Measurements from ENCODE around the gene PEX10.

PEX10 gene

DNA sequence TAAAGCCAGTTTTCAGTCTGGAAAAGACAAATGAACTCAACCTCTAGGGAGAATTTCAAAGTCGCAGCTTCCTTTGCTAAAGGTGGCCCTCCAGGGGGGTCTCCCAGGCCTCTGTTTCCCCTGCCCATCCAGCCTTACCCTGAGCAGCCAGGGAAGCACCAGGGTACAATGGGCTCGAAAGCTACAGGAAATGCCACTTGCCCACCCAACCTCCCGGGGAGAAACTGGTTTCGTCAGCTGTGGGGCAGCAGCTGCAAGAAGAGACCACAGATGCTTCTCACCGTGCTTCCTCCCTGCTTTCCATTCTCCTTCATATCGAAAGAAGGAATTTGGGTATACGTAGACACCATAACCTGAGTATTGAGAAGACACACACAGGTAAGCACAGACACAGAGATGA lies 22.7 kb downstream of the PEX10 start:
- DNase-seq (ENCODE audit: extremely low read depth in 1 of 2, low read depth in 1 of 2), result no peak

DNA sequence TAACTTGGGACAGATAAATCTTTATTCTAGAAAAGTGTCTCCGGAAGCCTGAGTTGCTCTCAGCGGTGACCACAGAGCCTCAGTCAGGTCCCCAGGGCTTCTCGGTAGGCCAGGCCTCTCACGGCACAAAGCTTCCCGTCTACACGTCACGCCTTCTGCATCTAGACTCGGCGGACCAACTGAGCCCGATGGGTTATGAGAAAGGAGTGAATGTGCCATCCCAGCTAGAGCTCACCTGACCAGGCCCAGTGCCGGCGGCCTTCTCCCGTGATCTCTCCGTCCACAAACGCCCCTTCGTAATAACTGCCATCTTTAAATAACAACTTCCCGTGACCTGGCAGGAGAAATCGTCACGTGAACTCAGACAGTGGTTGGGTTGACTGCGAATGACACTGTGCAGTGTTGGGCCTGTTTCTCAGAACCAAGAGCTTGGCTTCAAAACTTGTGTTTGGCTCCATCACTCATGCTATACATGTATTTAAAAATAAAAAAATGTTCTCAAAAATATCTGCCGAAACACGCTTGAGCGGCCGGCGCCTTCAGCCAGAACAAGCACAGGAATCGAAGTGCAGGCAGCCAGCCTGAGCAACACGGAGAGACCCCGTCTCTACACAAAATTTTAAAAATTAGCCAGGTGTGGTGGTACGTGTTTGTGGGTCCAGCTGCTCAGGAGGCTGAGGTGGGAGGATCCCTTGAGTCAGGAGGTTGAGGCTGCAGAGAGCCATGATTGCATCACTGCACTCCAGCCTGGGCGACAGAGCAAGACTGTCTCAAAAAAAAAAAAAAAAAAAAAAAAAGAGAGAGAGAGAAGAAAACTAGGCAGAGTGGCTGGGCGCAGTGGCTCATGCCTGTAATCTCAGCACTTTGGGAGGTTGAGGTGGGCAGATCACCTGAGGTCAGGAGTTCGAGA lies 24.1 kb downstream of the PEX10 start:
- DNase-seq (ENCODE audit: extremely low read depth in 1 of 2, low read depth in 1 of 2), result no peak

DNA sequence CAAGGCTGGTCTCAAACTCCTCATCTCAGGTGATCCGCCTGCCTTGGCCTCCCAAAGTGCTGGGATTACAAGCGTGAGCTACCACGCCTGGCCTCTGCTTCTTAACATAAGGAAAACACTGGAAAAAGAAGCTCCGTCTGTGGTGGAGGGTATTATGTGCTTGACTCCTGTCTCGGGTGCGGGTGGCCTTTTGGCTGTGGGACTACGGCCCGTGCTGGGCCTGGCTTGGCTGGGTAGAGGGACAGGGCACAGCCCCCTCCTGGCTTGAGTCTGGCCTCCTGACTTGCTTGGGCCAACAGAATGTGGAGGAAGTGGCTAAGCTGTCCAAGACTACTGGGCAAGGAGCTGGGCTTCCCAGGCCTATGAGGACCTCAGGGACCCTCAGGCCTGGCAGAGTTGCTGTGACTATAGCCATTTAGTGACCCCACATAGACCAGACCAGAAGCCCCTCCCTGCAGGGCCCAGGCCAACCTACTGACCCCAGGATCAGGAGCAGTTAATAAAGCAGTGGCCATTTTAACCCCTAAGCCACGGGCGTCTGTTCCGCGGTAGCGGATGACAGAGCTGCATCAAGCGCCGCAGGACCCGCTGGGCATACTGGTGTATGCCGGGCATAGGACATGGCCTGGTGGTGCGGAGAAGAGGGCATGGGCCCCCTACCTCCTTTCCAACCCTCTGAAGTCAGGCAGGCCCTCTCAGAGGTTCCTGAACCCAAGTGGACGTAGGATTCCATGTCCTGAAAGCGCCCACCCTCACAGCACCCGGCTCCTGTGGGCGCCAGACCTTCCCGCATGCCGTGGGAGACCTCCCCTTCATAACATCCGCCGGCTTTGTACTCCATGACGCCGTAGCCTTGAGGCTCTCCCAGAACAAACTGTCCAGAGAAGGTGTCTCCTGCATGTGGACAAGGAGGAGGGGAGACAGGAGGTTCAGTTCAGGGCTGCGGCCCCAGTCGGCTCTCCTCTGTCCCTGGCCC lies 25.4 kb downstream of the PEX10 start:
- DNase-seq (ENCODE audit: extremely low read depth in 1 of 2, low read depth in 1 of 2), result no peak

DNA sequence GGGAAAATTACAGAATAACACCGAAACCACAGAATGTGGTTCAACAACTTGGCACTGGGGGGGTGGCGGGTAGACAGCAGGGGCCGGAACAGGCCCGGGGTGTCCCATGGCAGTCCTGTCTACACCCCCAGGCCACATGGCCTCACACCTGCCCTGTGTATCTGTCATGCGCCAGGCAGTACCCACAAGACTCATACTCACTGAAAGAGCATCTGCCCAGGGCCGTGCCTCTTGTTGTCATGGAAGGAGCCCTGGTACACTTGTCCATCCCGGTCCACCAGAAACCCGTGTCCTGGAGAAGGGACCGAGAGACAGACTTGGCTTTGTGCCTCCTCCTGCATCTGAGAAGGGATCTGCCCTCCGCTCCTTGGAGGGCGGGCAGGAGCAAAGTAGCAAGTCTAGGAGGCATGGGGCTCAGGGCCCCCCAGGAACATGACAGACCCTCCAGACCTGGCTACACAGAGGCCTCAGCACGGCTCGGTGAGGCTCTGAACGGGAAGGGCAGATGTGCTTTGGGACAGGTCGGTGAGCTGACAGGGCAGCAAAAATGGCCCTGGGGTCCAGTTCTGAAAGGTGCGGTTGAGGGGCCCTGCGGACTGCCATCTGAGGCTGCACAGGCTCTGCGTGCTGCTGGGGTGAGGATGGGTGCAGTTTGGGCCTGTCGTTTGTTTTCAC lies 26.6 kb downstream of the PEX10 start:
- DNase-seq (ENCODE audit: extremely low read depth in 1 of 2, low read depth in 1 of 2), result no peak

- no peak for DNase-seq (ENCODE audit: extremely low read depth in 1 of 2, low read depth in 1 of 2)
These were observed 27.4 kb downstream of the PEX10 start for GRCh38 chr1:2384941-2385481.

- DNase-seq (ENCODE audit: extremely low read depth in 1 of 2, low read depth in 1 of 2), result no peak
These were observed 28.1 kb downstream of the PEX10 start for GRCh38 chr1:2384130-2384860.

- DNase-seq (ENCODE audit: extremely low read depth in 1 of 2, low read depth in 1 of 2), result no peak
These were observed 28.8 kb downstream of the PEX10 start for GRCh38 chr1:2383576-2383975.

DNA sequence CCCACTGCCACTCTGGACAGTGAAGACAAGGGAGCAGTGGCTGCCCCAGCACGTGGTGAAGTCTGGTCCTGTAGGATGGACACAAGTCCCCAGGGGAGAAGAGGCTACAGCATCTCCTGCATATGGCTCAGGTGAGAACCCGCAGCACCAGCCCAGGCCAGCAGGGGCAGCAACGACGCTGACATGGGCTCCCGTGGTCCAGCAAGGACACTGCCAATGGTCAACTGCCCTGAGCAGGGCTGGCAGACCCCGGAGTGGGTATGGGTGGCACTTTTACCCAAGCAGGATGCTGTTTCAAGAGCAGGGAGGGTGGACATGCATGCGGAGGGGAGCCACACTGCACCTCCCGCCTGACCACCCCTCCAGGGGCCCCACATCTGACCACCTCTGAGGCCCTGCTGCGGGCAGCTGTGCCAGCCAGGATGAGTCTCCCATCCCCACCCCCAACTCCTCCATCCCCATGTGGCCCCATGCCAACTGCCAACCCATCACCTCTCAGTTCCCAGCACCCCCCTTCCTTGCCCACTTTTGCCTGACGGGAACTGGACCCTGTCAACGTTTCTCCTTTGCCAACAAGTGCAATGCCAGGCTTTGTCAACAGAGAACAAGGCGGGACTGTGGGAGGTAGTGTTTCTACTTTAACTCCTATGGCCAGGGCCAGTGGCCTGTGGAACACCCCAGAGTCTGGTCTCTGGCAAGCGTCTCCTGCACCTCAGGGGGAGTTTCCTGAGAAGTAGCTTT lies 29.6 kb downstream of the PEX10 start:
- no peak for DNase-seq (ENCODE audit: extremely low read depth in 1 of 2, low read depth in 1 of 2)

DNA sequence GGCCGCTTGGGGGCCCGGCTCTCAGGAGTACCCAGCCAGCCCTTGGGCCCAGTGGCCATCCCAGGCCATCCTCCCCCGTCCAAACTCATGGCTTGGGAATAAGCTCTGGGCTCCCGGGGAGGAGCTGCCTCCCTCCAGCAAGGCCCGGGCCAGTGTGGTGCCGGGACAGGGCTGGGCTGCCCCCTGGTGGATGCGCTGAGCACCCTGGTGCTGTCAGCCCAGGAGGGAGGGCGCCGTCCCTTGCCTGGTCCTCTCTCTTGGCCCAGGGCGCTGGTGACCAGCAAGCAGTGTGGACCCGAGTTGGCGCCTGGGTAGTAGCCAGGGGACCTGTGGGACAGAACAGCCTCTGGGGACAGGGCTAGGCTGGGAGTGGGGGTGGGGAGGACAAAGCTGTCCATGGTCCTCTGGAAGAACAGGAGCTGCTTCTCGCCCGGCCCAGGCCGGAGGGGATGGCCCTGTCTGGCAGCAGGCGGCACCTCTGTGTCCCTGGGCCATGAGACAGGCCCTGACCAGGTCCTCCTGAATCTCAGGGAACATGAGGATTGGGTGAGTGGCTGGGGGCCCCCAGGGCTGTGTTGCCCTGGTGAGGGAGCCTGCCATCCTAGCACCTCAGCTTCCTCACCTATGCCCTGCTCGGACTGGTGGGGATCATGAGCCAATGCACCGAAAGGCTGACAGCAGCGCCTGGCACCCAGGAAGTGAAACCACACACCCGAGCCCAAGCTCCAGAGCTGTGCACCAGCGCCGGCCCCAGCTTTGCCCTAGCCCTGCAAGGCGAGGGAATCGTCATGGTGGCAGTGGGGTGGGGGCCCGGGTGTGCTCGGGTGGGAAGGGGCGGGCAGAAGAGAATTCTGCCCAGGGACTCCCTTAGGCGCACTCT lies 30.4 kb downstream of the PEX10 start:
- peak; percentile 28 to 53 for DNase-seq (ENCODE audit: extremely low read depth in 1 of 2, low read depth in 1 of 2)

DNA sequence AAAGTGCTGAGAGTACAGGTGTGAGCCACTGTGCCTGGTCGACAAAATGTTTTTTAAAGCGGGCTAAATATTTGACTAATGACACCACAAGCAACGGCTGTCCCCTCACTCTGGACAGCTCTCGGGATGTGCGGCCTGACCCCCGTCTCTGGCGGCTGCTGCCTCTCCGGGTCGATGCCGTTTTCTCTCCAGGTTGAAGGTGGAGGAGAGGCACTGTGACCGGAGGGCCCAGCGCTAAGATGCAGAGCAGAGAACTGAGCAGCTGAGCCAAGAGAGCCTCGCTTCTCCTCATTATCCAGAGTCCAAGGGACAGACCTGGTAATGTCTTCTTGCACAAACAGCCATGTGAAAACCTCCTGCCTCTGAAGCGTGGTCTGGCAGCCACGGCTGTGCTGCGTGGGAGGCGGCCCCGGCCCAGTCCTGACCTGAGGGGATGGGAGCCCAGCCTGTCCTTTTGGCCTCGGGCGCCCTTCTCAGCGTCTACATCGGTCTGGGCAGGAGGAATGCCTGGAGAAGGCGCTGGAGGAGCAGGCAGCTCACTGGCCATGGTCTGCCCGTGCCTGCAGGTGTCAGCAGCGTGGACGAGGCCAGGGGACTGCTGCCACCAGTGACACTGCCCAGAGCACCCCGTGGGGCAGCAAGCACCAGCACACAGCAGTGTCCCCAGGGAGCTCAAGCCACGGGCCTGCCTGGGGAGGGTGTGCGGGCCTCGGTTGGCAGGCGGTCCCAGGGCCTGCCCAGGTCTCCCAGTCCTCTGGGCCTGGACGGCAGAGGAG lies 31.4 kb downstream of the PEX10 start:
- no peak for DNase-seq (ENCODE audit: extremely low read depth in 1 of 2, low read depth in 1 of 2)

GRCh38 chr1:2379733-2380404 lies 32.5 kb downstream of the PEX10 start:
- DNase-seq (ENCODE audit: extremely low read depth in 1 of 2, low read depth in 1 of 2), result no peak

- DNase-seq (ENCODE audit: extremely low read depth in 1 of 2, low read depth in 1 of 2), result no peak
These were observed 33.2 kb downstream of the PEX10 start for GRCh38 chr1:2378956-2379732.

- DNase-seq (ENCODE audit: extremely low read depth in 1 of 2, low read depth in 1 of 2), result no peak
These were observed 33.9 kb downstream of the PEX10 start for GRCh38 chr1:2378441-2378851.

DNA sequence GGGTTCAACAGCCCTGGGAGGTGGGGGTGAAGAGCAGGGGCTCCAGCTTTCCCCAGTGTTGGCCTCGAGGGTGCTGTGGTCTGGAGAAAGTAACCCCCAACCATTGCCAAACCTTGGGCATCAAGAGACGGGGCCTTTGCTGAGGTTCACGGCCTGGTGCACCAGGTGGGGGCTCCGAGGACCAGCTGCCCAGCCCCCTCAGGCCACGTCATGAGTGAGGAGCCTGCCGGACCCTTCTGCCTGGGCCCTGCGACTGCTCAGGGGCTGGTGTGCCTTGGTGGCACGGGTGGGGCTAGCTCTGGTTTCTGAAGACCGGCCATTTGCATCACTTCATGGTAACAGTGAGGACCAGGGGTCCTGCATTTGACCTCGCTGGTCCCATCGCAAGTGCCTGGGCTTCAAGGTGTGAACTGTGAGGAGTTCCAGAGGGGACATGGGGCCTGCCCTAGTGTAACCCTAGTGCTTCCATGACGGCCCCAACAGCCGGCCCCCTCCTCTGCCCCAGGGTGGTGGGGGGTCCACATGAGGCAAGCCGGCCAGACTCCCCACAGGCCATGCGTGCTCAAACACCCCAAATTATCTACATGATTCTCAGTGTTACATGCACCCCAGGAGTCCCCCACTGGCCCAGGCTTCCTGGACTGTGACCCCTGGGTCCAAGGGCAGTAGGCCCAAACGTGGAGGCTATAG lies 34.5 kb downstream of the PEX10 start:
- no peak for DNase-seq (ENCODE audit: extremely low read depth in 1 of 2, low read depth in 1 of 2)

DNA sequence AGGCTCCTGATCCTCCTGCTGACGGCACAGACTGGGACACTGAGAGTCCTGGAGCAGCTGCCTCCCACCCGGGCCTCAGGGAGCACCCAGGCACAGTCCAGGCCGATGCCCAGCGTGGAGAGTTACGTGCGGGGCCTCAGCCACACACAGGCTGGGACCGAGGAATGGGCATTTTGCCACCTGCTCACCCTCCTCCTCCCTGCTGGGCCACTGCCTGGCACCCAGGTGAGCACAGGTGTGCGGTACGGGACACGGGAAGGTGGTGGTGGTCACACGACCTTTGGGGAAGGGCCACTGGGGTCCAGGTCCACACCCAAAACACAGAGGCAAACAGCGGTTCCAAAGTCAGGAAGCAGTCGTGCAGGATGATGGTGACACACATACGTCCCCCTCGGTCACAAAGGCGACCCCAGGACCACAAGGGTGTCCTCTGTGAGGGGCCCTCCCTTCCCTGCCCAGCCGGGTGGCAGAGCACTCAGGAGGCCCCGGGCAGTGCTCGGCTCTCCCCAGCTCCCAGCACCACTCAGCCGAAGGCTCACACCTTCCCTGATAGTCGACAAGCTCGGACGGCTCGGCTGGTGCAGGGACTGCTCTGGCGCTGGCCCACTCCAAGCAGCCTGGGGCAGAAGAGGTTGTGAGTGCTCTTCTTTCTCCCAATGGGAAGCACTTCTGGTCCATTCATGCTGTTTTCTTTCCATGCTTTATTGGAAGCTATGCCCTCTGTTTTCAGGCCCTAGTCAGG lies 35.3 kb downstream of the PEX10 start:
- no peak for DNase-seq (ENCODE audit: extremely low read depth in 1 of 2, low read depth in 1 of 2)
